HT1080 (cell line): ENCODE data around the gene THEMIS. TPM values are rescaled to one million over a fixed set of nuclear protein-coding genes. Genes with fewer than 3 reads are reported as not detected.
"Not testable (repeated sequence)": the region's sequence is repeated elsewhere in the genome, so short reads cannot be mapped to it uniquely, and the experiment has no call there.

Experiments
- DNase-seq: peaks from one replicate; pipeline ENCODE4 v3.0.0-alpha.2; 2015; ENCODE audit warnings: low read depth
- small RNA-seq: library from RNA; depleted of rRNA; stranded (forward); fragments of <200 nt; gene quantifications from one replicate; pipeline ENCODE3, GENCODE V24; 2014
- total RNA-seq: library from RNA; depleted of rRNA; stranded (reverse); fragments of >200 nt; shearing (Covaris generic); gene quantifications from 2 replicates; pipeline ENCODE4 v1.2.3, GENCODE V29; 2014

Gene THEMIS
- total RNA-seq, 1 experiment from 2014 or later, result not detected

- DNase-seq, result peak; percentile 53
These were observed 163.8 kb downstream of the THEMIS start for GRCh38 chr6:127737009-127737486.

DNA sequence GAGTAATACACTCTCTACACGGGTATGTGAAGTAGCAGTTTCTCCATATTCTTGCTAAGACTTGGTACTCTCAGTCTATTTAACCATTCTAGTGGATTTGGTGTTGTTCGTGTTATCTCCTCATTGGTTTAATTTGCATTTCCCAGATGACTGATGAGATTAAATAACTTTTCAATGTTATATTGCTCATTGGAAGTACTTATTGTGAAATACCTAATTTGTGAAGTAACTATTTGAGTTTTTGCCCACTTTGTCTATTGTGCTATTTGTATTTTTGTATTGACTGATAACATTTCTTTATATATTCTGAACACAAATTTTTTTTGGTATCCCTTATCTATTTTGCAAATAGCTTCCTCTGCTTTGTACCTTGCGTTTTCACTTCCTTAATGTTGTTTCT is 167.9 kb downstream of the THEMIS start:
- no peak for DNase-seq

- no peak for DNase-seq
These were observed 173.5 kb downstream of the THEMIS start for GRCh38 chr6:127727260-127727953.

GRCh38 chr6:127725821-127726220 is 175.0 kb downstream of the THEMIS start:
- DNase-seq, result no peak

- no peak for DNase-seq
These were observed 182.2 kb downstream of the THEMIS start for GRCh38 chr6:127718694-127719093.

GRCh38 chr6:127717384-127717783 is 183.5 kb downstream of the THEMIS start:
- DNase-seq, result no peak

DNA sequence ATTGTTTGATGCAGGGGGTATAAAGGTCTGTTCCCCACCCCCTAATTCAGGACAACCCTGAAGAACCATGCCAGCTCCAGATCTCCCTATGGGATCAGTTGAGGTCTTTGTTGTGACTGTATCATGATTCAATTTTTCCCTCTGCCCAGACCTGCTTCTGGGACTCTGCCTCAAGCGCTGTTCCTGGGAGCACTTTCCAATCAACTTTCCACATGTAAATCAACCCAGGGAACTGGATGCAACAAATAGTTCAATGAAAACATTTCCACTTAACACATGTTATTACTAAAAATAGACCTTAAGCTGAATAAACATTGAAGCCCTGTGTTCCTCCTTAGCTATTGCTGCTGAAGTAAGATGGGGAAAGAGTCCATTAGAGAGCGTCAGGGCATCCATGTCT is 184.4 kb downstream of the THEMIS start:
- DNase-seq, result no peak

- no peak for DNase-seq
These were observed 190.2 kb downstream of the THEMIS start for GRCh38 chr6:127710668-127711067.

GRCh38 chr6:127706216-127706615 is 194.6 kb downstream of the THEMIS start:
- no peak for DNase-seq

DNA sequence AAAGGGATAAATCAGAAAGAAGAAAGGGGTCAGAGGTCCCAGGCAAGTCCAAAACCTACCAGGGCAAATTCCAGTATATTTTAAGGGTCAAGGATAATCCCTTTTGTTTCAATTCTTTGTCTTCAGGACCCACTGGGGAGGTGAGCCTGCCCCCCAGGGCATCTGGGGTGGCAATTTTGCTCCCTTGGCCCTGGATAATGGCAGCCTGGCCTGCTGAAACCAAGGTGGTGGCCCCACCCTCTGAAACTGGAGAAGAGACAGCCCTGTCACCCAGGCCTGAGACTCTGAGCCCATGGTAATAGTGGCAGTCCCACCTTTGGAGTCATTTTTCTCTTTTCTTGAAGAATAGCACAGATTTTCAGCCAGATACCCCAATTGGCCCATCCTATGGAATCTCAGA is 205.8 kb downstream of the THEMIS start:
- no peak for DNase-seq

DNA sequence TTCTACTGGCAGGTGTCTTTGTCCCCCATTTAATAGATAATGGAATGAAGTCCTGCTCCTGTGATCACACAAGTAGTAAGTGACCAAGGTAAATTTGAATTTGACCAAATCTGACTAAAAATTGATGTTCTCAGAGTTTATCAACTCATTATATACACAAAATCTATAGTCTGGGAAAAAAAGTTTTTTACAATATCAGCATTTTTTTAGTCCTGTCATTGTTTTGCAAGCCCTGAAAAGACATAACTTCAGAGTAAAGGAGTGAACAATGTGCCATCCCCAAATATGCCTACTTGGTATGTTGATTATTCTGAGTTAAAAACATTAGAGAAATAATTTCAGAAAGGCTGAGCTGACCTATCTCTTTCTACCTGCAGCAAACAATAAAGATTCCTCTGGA is 209.7 kb downstream of the THEMIS start:
- DNase-seq, result no peak

- DNase-seq, result no peak
These were observed 210.3 kb downstream of the THEMIS start for GRCh38 chr6:127690588-127690987.

DNA sequence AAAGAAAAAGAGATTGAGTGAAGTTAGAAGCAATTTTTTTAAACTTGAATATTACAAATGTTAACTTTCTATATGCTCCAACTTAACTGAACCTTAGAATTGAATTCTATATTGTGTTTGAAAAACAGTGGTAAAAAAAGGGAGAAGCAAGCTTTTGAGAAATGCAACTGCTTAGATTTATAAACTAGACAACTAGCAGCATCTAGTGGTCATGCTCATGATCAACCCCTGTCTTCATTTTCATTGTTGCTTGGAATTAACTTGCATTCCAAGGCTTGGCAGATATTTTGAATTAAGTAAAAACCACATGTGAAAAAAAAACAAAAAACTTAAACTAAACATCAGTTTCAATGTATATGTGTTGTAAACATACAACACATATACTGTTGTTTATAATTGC is 210.8 kb downstream of the THEMIS start:
- DNase-seq, result peak; percentile 17

DNA sequence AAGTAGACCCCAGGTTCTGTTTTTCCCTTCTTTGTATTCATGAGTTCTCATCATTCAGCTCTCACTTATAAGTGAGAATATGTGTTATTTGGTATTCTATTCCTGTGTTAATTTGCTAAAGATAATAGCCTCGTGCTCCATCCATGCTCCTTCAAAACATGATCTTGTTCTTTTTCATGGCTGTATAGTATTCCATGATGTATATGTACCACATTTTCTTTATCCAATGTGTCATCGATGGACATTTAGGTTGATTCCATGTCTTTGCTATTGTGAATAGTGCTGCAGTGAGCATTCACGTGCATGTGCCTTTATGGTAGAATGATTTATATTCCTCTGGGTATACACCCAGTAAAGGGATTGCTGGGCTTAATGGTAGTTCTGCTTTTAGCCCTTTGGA is 213.4 kb downstream of the THEMIS start:
- not testable (repeated sequence) for DNase-seq

DNA sequence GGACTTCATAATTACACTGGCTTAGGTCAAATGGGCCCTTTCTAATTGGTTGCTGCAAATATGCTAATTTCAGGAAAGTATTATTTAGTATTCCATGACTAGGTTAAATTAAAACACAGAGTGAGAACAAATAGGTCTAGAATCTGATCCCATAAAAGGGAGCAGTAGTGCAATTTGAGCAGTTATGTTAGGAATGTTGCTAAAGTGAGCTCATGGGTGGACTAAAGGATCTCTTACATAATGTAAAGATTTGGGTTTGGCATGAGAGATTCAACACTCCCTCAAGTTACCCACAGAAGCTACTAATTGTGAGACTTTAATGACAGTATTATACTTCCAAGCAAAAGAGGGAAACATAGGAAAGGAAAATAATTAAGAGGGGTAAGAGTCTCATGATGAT is 214.8 kb downstream of the THEMIS start:
- DNase-seq, result no peak

DNA sequence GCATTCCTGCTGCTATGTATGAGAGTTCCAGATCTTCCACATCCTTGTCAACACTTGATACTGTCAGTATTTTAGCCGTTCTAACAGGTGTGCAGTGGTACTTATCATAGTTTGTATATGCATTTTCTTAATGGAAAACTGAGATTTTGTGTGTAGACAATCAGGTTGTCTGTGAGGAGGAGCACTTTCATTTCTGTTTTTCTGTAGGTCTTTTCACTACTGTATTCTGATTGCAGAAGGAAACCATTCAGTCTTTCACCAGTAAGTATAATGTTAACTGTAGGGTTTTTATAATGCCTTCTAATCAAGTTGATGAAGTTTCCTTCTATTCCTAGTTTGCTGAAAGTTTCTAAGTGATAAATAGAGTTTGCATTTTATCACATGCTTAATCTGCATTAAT is 216.4 kb downstream of the THEMIS start:
- DNase-seq, result no peak

Small RNA genes within 50 kb of the gene (small RNA-seq; reads per million reads assigned to genes)
- gene MRPS17P5, result not detected
